D341Med (cell line): Measurements from ENCODE around the gene DLL4.
"Not testable (repeated sequence)": the region's sequence is repeated elsewhere in the genome, so short reads cannot be mapped to it uniquely, and the experiment has no call there.

ENCODE experiments used
- DNase-seq: peaks from one replicate; pipeline ENCODE4 v3.0.0; 2012; ENCODE audit warnings: low spot score

DLL4 gene

DNA sequence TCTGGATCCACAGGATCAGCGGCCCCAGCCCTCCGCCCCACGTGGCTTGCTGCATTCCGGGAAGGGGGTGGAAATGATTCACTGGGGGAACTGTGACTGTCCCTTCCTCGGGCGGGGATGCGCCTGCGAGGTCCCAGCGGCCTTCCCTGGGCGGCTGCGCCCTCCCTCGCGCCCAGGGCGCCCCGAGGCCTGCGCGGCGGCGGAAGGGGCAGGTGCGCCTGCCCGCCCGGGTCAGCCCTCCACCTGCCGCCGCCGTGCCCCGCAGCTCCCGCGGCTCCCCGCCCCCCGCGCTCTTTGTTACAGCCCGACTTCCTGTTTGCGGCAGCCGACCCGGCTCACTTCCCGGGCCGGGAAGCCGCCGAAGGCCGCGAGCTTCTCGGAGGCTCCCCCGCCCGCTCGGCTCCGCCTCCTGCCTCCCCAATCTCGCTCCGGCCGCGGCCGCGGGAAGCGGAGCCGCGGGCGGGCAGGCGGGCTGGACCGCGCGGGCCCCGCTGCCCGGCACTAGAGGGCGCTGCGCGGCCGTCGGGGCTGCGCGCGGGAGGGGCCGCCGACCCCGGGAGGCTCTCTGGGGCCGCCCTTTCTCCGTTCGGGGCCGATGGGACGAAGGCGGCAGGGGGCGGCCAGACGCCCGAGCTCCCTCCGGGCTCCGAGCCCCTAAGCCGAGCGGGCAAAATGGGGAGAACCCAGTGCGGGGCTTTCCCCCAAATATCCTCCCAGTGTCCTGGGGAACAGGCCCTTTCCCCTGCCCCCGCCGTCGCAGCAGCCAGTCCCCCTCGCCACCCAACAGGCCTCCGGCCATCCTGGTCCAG lies 12.6 kb downstream of the DLL4 start:
- peak; percentile 97 for DNase-seq

DNA sequence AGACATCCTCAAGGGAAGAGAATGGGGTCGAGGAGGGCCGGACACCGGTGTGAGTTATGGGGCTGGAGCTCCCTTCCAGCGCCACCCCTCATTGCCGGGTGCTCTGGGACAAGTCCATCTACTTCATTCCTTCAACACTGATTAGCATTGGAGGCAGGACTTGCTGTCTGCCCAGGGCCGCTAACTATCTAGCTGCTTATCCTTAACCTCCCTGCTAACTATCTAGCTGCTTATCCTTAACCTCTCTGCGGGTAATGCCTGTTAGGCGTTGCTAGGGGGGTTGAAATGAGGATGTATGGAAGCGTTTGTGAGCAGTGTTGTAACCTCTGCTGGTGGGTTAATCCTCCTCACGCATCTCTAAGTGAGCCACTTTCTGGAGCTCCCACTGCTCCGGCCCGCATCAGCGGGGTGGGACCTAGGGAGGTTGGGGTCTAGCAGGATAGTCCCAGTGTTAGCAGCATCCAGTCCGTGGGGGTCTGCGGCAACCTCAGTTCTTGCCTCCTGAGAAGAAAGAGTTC lies 13.3 kb downstream of the DLL4 start:
- no peak for DNase-seq

DNA sequence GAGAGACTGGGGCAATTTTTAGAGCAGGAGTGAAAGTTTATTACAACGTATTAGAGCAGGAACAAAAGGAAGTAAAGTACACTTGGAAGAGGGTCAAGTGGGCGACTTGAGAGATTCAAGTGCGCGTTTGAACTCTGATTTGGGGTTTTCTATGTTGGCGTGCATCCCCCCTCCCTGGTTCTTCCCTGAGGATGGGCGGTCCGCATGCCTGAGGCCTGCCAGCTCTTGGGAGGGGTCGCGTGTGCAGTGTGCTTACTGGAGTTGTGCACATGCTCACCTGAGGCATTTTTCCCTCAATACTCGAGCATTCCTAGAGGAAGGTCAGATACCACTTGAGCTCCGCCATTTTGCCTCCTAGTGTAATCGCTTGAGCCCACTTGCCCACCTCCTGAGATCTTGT lies 13.7 kb downstream of the DLL4 start:
- no peak for DNase-seq

DNA sequence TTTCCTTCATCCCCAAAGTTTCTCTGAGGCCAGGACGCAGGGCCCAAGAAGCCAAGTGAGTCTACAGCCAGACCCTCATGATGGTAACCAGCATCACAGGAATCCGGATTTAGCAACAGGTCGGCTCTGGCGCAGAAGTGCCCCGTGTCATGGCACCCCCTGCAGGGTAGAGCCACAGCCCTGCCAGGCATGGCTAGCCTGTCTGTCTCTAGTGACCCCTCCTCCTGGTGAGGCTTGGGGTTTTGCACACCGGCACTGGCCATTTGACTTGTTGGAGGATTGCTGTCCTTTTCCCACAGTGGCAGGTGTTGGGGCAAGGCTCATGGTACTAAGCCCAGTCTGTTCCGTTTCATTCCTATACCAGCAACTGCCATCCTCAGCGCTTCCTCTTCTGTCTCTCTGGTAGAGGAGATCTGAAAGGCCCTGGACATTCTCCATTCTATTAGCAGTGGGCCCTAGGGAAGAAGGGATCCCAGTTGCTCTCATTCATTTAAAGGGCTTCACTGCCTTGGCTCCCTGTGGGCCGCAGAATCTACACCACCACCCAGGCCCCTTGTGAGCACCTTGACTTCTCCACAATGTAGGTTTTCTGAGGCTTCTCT lies 14.7 kb downstream of the DLL4 start:
- DNase-seq, result no peak

DNA sequence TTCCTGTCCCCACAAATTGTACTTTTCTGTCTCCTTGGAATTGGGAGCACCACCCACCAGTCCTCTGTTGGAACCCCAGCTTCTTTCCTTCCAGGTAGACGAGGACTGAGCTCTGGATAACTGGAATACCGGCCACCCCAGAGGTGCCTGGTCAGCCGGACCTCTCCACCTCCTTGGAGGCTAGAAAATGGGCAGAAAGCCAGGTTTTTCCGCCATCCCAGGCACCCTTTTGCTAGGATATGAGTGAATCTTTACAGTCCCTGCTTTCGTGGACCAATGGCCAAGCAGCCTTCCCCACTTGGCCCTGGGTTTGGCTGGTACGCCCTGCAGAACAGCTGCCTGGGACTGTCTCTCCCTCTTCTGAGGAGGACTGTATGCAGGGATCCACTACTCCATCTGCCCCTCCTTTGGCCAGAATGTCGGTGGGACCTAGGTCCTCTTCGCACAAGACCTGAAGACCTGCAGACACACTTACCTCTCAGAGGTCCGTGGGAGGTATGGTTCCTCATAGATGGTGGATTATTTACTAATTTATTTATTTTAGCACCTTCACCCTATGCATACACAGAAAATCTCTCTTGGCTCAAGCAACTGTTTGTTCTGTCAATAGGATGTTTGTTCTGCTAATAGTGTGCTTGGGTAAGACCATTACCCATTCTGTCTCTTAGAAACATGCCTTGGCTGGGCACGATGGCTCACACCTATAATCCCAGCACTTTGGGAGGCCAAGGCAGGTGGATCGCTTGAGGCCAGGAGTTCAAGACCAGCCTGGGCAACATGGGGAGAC lies 15.6 kb downstream of the DLL4 start:
- DNase-seq, result no peak

DNA sequence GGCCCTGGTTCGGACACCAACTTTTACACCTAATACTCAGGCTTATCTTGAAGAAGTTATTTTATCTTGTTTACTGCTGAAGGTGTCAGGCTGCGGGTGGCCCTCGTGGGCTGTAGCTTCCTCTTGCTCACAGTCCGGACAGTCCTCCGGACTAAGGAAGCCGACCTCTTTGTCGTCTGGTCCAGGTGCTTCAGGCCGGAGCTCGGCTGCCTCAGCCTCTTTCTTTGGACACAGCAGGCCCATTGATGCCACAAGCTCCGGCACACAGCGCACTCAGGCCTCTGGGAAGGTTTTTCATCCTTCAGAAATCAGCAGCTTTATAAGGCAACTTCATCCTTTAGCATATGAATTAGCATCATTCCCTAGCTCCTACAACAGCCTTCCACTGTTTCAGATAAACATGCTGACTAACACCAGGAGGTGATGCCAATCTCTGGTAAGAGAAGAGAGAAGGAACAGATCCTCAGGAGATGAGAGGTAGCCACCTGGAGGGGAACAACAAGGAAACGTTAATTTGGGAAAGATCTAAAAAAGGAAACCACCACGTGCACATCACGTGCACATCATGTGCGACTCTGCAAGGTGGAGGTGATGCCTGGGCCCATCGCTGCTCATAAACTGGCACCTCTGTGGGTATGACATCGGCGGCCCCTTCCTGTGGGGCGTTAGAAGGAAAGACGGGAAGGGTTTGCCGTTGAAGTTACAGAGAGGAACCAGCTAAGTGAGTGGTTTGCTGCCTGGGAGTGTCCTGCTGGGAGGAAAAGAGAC lies 19.8 kb downstream of the DLL4 start:
- no peak for DNase-seq

DNA sequence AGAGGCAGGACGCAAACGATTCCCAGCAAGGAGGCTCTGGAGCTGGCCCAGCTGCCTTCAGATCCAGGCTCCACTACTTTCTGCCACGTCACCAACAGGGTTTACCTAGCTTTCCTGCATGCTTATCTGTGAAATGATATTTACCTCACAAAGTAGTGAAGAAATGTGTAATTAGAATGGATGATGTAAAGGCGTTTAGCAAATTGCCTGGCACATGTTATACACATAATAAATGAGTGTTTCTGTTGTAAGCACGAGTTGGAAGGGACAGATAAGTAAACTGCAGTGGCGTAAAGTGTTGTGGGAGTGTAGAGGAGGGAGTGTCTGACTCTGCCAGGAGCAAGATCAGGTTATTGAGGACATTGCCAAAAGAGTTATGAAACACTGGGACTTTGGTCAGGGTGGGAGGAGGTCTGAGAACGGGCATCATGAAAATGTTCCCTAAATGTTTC lies 20.6 kb downstream of the DLL4 start:
- no peak for DNase-seq

DNA sequence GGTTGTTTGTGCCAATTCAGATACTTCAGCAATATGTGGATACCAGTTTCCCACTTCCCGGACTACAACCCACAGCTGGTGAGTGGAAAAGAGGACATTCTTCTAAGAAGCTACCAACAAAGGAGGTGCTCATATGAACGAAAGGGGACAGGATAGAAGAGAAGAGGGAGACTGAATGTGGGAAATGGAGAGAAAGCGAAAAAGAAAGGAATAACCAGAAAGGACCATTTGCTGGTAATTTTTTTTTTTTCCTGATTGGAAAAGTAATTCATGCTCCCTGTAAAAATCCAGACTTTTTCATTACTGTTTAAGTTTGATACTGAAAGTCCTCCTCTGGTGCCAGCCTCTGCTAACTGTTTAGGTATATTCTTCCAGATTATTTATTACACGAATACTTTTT lies 22.6 kb downstream of the DLL4 start:
- no peak for DNase-seq

DNA sequence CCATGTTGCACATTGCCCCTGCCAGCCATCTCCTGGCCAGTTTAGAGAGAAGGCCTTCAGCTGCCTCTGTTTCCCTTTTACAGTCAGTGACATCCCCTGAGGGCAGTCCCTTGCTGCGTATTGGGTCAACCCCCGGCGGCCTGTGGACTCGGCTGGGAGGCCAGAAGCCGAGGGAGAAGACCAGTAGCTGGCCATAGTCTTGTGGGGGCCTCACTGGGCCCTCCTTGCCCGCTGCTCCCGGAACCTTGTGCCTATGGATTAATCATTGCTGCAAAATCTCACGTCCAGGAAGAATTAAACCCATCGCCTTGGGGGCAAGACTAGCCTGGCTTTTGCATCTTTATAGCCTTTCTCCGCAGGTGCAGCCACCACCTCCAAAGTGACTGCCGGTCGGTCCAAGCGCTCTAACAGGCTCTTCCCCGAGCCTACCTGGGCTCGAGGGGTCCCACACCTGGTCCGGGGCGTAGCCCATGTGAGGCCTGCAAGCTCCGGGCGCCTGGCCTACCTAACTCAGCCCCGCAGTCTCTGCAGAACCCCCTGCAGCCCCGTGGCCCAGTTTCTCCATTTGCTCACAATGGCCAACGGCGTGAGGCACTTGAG lies 23.3 kb downstream of the DLL4 start:
- DNase-seq, result no peak

DNA sequence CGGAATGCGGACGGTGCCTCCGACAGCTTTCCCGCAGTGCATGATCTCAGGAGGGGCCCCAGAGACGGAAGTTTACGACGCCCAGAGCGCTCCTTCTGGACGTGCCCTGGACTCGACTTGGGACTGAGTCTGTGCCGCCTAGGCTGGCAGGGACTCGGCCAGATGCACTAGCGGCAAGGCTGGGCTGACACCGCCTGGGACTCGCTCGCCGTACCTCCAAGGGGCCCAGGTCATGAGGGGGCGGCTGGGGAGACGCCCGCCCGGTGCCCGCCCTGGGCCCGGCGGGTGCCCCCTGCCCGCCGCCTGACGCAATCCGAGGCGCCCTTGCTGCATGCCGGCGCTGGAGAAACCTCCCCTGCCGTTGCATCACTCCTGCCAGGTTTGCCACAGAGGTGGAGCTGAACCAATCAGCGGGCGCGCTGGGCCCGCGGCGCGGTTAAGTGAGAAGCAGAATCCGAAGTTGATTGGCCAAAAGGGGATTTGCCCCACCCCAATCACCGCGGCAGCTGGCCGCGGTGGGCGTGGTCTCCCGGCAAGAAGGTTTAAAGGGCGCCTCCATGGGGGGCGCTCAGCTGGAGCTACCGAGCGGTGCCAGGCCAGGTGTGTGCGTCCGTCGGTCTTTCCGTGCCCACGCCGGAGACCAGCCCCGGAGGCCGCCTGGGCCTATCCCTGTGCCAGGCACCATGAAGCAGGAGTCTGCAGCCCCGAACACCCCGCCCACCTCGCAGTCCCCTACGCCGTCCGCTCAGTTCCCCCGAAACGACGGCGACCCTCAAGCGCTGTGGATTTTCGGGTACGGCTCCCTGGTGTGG lies 24.0 kb downstream of the DLL4 start, which contains the start of gene CHAC1:
TSS of gene CHAC1 (plus strand) at position 571 of the 812 bp plus-strand sequence. CDS start at position 684, 113 bp downstream.
- peak; percentile 100 for DNase-seq

DNA sequence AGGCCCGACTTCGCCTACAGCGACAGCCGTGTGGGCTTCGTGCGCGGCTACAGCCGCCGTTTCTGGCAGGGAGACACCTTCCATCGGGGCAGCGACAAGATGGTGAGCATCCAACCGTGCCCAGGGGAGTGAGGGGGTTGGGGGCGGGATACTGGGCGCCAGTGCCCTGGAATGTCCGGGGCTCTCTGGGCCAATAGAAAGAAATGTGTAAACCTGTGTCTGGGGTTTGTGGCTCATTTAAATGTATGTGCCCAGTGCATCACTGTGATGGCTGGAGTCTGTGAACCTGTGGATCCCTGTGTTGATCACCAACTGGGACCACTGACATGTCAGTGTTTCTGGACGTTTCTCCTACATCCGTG lies 24.6 kb downstream of the DLL4 start:
- DNase-seq, result no peak

DNA sequence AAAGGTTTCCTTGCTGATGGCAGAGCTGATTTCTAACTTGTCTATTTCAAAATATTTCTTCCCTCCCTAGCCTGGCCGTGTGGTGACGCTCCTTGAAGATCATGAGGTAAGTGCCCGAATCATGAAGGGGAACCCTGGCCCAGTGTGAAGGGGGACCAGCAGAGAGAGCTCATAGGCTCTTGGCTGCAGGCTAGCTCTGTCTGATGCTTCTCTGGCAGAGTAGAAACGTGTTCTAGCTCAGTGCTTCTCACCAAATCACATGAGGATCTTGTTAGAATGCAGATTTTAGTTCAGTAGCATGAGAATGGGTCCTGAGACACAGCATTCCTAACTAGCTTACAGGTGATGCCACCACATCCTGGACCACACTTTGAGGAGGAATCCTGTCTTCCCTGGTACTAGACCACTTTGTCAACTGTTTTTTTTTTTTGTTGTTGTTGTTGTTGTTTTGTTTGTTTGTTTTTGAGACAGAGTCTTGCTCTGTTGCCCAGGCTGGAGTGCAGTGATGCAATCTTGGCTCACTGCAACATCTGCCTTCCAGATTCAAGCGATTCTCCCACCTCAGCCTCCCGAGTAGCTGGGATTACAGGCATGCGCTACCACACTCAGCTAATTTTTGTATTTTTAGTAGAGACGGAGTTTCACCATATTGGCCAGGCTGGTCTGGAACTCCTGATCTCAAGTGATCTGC lies 25.2 kb downstream of the DLL4 start:
- DNase-seq, result not testable (repeated sequence)

DNA sequence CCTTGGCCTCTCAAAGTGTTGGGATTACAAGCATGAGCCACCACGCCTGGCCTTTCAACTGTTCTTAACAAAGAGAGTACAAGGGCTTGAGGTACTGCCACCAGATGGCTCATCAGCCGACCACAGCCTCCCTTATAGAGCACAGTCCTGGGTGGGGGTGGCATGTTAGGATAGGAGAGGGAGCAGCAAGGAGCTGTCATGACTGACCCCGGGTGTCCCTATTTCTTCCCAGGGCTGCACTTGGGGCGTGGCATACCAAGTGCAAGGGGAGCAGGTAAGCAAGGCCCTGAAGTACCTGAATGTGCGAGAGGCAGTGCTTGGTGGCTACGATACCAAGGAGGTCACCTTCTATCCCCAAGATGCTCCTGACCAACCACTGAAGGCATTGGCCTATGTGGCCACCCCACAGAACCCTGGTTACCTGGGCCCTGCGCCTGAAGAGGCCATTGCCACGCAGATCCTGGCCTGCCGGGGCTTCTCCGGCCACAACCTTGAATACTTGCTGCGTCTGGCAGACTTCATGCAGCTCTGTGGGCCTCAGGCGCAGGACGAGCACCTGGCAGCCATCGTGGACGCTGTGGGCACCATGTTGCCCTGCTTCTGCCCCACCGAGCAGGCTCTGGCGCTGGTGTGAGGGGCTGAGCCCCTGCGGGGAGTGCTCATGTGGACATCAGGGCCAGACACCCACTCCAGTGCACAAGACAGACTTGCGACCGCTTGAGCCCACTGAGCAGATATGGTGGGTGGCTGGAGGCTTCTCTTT lies 26.2 kb downstream of the DLL4 start:
- no peak for DNase-seq

DNA sequence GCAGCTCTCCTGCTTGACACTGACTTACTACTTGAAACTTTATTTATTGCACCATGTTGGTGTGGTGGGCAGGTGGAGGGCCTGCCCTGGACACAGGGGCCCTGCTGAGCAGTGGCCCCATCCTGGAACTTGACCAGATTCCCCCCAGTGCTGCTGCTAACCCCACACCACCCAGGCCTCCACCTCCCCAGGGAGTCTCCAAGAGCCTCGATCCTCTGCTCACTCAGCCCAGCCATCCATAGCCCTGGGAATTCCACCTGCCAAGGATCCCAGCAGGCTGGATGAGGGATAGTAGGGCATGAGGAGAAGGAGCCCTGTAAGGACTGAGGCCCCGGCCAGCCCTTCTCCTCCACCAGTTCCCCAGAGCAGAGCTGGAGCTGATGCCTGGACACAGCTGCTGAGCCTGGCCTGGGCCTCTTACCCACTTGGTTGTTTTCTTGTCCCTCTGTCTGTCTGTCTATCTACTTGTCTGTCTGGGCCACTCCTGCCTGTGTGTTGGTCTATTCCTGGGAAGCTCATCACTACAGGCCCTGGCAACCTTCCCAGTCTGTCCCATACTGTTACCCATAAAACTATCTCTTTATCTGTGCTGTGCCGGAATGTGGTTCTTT lies 26.9 kb downstream of the DLL4 start:
- DNase-seq, result no peak

DNA sequence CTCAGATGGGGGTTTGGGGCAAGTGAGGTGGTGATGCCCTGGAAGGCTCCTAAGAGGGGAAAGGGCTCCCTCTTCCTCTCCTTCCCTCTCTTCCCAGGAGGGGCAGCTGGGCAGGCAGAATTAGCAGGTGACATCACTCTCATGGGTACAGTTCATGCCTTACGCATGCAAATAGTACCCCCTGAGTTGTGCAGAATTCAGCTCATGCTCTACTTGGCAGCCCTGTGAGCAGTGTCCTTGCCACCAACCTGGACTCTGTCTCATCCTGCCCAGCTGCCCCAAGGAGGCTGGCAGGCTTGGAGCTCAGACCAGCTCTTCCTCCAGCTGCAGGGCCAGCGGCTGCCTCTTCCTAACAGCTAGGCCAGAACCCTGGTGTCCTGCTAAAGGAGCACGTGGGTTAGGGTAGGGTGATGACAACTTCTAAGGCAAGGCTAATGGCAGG lies 27.4 kb downstream of the DLL4 start:
- no peak for DNase-seq

DNA sequence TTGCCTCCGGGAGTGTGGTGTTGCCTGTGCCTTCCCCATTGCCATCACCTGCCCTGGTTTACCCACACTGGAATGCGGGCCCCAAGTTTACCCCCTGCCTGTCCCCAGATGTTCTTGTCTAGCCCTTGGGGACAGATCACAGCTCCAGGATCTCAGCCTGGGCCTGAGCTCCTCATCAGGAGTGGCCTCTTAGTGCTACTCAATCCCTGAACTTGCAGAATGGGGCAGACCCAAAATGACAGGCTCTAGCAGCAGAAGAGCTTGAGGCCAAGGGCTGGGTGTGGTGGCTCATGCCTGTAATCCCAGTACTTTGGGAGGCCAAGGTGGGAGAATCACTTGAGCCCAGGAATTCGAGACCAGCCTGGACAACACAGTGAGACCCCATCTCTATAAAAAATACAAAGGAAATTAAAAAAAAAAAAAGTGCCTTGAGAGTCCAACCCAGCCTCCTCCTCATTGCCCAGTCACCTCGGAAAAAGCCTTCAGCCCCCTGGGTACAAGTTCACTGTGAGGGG lies 28.0 kb downstream of the DLL4 start:
- no peak for DNase-seq

DNA sequence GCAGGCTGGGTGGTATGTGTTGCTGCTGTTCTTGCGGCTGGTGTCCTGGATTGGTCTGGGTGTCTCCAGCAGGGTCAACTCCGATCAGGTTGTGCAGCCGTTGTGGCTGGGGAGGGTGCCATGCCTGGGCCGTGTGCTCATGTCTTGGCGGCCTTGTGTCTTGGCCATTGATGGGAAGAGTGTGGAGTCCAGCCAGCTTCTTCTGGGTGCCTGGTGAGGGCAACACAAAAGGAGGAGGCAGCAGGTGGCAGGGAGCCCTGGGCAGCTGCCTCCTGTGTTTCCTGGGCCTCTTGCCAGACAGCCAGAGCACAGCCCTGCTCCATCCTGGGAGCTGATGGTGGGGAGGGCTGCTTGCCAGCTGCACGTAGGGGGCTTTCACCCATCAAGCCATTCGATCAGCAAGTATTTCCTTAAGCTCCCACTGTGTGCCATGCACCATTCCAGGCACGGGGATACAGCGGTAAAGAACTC lies 28.5 kb downstream of the DLL4 start:
- DNase-seq, result no peak

DNA sequence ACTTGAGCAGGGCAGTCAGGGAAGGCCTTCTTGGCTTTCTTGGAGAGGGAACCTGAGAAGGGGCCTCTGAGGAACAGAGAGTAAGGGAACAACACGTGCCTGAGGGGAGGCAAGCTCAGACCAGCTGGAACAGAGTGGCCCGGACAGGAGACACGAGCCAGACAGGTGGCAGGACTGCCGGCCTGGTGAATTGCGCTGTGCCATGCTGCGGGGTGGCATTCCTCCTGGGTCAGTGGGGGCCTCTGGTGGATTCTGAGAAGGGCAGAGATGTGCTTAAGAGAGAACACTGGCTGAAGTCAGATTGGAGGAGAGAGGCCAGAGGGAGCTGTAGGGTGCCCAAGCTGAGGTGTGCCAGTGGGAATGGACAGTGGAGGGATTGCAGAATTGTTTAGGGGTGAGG lies 29.0 kb downstream of the DLL4 start:
- DNase-seq, result no peak
